Measurements from ENCODE around the gene TTC38.
A peak's percentile ranks its signal among the peaks of the same experiment; 100 is the strongest.

The TTC38 gene

GRCh38 chr22:46293577-46294260 is 25.9 kb downstream of the TTC38 start:
- H3K36me3 ChIP-seq (ENCODE audit: control insufficient read depth in 4 of 4, insufficient read depth in 4 of 4, low read length in 3 of 4) = peaks cover 0 to 25% (median 11%) of the 10 kb centered on the region in 4 experiments
- peak; percentile 54 to 86 (median 84) for DNase-seq
- H3K9me3 ChIP-seq (ENCODE audit: control extremely low read depth in 1 of 5, control insufficient read depth in 4 of 5, insufficient read depth in 2 of 5, low read depth in 1 of 5, low read length in 4 of 5) = peaks cover 0 to 3% (median 0%) of the 10 kb centered on the region in 5 experiments
- H3K4me1 ChIP-seq (ENCODE audit: control extremely low read depth in 1 of 4, control insufficient read depth in 4 of 4, insufficient read depth in 4 of 4, low read length in 3 of 4) = peaks cover 5 to 64% (median 41%) of the 10 kb centered on the region in 4 experiments
- ChIA-PET POLR2A (interaction anchor here (0.7 kb wide), 1 partner anchor 28 kb away, joined by 7 read pairs; no protein-coding TSS in a partner anchor), CTCF (interaction anchor here (0.6 to 0.9 kb wide), 4 partner anchors 13 to 255 kb away, joined by 3 to 4 read pairs (median 3); partner anchors contain the start of gene PKDREJ)
- WGBS (ENCODE audit: insufficient coverage) = 41% methylated on average over 10 of the region's 11 CpGs
- H3K4me3 ChIP-seq (ENCODE audit: control insufficient read depth in 1 of 7, extremely low read depth in 1 of 7, insufficient read depth in 4 of 7, low read depth in 2 of 7, low read length in 6 of 7) = peak overlapping the region in 1 of 7 experiments; percentile 19
- H3K27me3 ChIP-seq (replicated peaks in 2 of 5; ENCODE audit: control insufficient read depth in 4 of 5, insufficient read depth in 5 of 5, low read length in 4 of 5) = no peaks in the 10 kb centered on the region
- H3K27ac ChIP-seq (ENCODE audit: insufficient read depth in 1 of 2, low read depth in 1 of 2, low read length in 2 of 2, poor library complexity in 1 of 2, severe bottlenecking in 2 of 2) = no peak overlapping the region

GRCh38 chr22:46294784-46295183 is 27.0 kb downstream of the TTC38 start:
- peaks cover 0 to 30% (median 11%) of the 10 kb centered on the region in 4 experiments for H3K36me3 ChIP-seq (ENCODE audit: control insufficient read depth in 4 of 4, insufficient read depth in 4 of 4, low read length in 3 of 4)
- no peak overlapping the region for H3K27ac ChIP-seq (ENCODE audit: insufficient read depth in 1 of 2, low read depth in 1 of 2, low read length in 2 of 2, poor library complexity in 1 of 2, severe bottlenecking in 2 of 2)
- ChIA-PET CTCF (interaction anchor here (1.7 kb wide), 1 partner anchor 20 kb away, joined by 7 read pairs; no protein-coding TSS in a partner anchor), POLR2A (no interaction called here)
- H3K4me1 ChIP-seq (ENCODE audit: control extremely low read depth in 1 of 4, control insufficient read depth in 4 of 4, insufficient read depth in 4 of 4, low read length in 3 of 4) = peaks cover 5 to 53% (median 37%) of the 10 kb centered on the region in 4 experiments
- peaks cover 0 to 3% (median 0%) of the 10 kb centered on the region in 5 experiments for H3K9me3 ChIP-seq (ENCODE audit: control extremely low read depth in 1 of 5, control insufficient read depth in 4 of 5, insufficient read depth in 2 of 5, low read depth in 1 of 5, low read length in 4 of 5)
- no peak for DNase-seq
- no peaks in the 10 kb centered on the region for H3K27me3 ChIP-seq (replicated peaks in 2 of 5; ENCODE audit: control insufficient read depth in 4 of 5, insufficient read depth in 5 of 5, low read length in 4 of 5)
- WGBS (ENCODE audit: insufficient coverage) = 100% methylated on average over 2 of the region's 2 CpGs
- H3K4me3 ChIP-seq (ENCODE audit: control insufficient read depth in 1 of 7, extremely low read depth in 1 of 7, insufficient read depth in 4 of 7, low read depth in 2 of 7, low read length in 6 of 7) = no peak overlapping the region

- Histone ChIP-seq H3K36me3 (ENCODE audit: control insufficient read depth in 4 of 4, insufficient read depth in 4 of 4, low read length in 3 of 4) (peaks cover 0 to 29% (median 11%) of the 10 kb centered on the region in 4 experiments), H3K4me3 (ENCODE audit: control insufficient read depth in 1 of 7, extremely low read depth in 1 of 7, insufficient read depth in 4 of 7, low read depth in 2 of 7, low read length in 6 of 7) (peak overlapping the region in 3 of 7 experiments; percentile 75 to 87 (median 82)), H3K9me3 (ENCODE audit: control extremely low read depth in 1 of 5, control insufficient read depth in 4 of 5, insufficient read depth in 2 of 5, low read depth in 1 of 5, low read length in 4 of 5) (peaks cover 0 to 3% (median 0%) of the 10 kb centered on the region in 5 experiments), H3K27me3 (replicated peaks in 2 of 5; ENCODE audit: control insufficient read depth in 4 of 5, insufficient read depth in 5 of 5, low read length in 4 of 5) (no peaks in the 10 kb centered on the region), H3K4me1 (ENCODE audit: control extremely low read depth in 1 of 4, control insufficient read depth in 4 of 4, insufficient read depth in 4 of 4, low read length in 3 of 4) (peaks cover 5 to 47% (median 37%) of the 10 kb centered on the region in 4 experiments), H3K27ac (ENCODE audit: insufficient read depth in 1 of 2, low read depth in 1 of 2, low read length in 2 of 2, poor library complexity in 1 of 2, severe bottlenecking in 2 of 2) (peak overlapping the region in 1 of 2 experiments; percentile 83)
- ChIA-PET POLR2A (interaction anchor here (1.2 kb wide), 1 partner anchor 45 kb away, joined by 4 read pairs; the partner anchor contains the start of gene CDPF1), CTCF (interaction anchor here (0.9 to 1.7 kb wide), 9 partner anchors 16 to 175 kb away, joined by 3 to 7 read pairs (median 5); partner anchors contain the start of genes PKDREJ and TTC38)
- 92% methylated on average over 4 of the region's 4 CpGs for WGBS (ENCODE audit: insufficient coverage)
- DNase-seq = no peak
Observed at GRCh38 chr22:46295277-46295971, 27.6 kb downstream of the TTC38 start.

- Histone ChIP-seq H3K27me3 (replicated peaks in 2 of 5; ENCODE audit: control insufficient read depth in 4 of 5, insufficient read depth in 5 of 5, low read length in 4 of 5) (no peaks in the 10 kb centered on the region), H3K27ac (ENCODE audit: insufficient read depth in 1 of 2, low read depth in 1 of 2, low read length in 2 of 2, poor library complexity in 1 of 2, severe bottlenecking in 2 of 2) (peak within 1 kb of the TSS; percentile 70 to 83), H3K9me3 (ENCODE audit: control extremely low read depth in 1 of 5, control insufficient read depth in 4 of 5, insufficient read depth in 2 of 5, low read depth in 1 of 5, low read length in 4 of 5) (peaks cover 0 to 3% (median 0%) of the 10 kb centered on the region in 5 experiments), H3K4me1 (ENCODE audit: control extremely low read depth in 1 of 4, control insufficient read depth in 4 of 4, insufficient read depth in 4 of 4, low read length in 3 of 4) (peaks cover 5 to 47% (median 37%) of the 10 kb centered on the region in 4 experiments), H3K4me3 (ENCODE audit: control insufficient read depth in 1 of 7, extremely low read depth in 1 of 7, insufficient read depth in 4 of 7, low read depth in 2 of 7, low read length in 6 of 7) (peak within 1 kb of the TSS; percentile 43 to 87 (median 75)), H3K36me3 (ENCODE audit: control insufficient read depth in 4 of 4, insufficient read depth in 4 of 4, low read length in 3 of 4) (peaks cover 2 to 34% (median 15%) of the 10 kb centered on the region in 4 experiments)
- DNase-seq = peak; percentile 97 to 99 (median 98)
- ChIA-PET POLR2A (interaction anchor here (0.6 to 1.2 kb wide), 4 partner anchors 8 to 147 kb away, joined by 3 to 4 read pairs (median 4); partner anchors contain the start of gene CDPF1), CTCF (interaction anchor here (0.9 to 1.7 kb wide), 11 partner anchors 11 to 176 kb away, joined by 3 to 7 read pairs (median 5); partner anchors contain the start of genes PKDREJ and TTC38)
- WGBS (ENCODE audit: insufficient coverage) = 1% methylated on average over 50 of the region's 76 CpGs
Observed at GRCh38 chr22:46296257-46297150, 28.7 kb downstream of the TTC38 start, which contains the start of gene GTSE1. Gene GTSE1, plus strand, starts transcription at chr22:46296870. Its CDS starts 531 bp downstream, at chr22:46297401.

- H3K4me1 ChIP-seq (ENCODE audit: control extremely low read depth in 1 of 4, control insufficient read depth in 4 of 4, insufficient read depth in 4 of 4, low read length in 3 of 4) = peaks cover 5 to 47% (median 37%) of the 10 kb centered on the region in 4 experiments
- peak overlapping the region in 1 of 2 experiments; percentile 25 for H3K27ac ChIP-seq (ENCODE audit: insufficient read depth in 1 of 2, low read depth in 1 of 2, low read length in 2 of 2, poor library complexity in 1 of 2, severe bottlenecking in 2 of 2)
- WGBS (ENCODE audit: insufficient coverage) = 8% methylated on average over 24 of the region's 32 CpGs
- no peaks in the 10 kb centered on the region for H3K9me3 ChIP-seq (ENCODE audit: control extremely low read depth in 1 of 5, control insufficient read depth in 4 of 5, insufficient read depth in 2 of 5, low read depth in 1 of 5, low read length in 4 of 5)
- POLR2A ChIA-PET = interaction anchor here (0.9 kb wide), 1 partner anchor 148 kb away, joined by 3 read pairs; no protein-coding TSS in a partner anchor
- peak overlapping the region; percentile 39 to 87 (median 75) for H3K4me3 ChIP-seq (ENCODE audit: control insufficient read depth in 1 of 7, extremely low read depth in 1 of 7, insufficient read depth in 4 of 7, low read depth in 2 of 7, low read length in 6 of 7)
- CTCF ChIA-PET = interaction anchor here (1.4 kb wide), 1 partner anchor 56 kb away, joined by 3 read pairs; no protein-coding TSS in a partner anchor
- no peaks in the 10 kb centered on the region for H3K27me3 ChIP-seq (replicated peaks in 2 of 5; ENCODE audit: control insufficient read depth in 4 of 5, insufficient read depth in 5 of 5, low read length in 4 of 5)
- H3K36me3 ChIP-seq (ENCODE audit: control insufficient read depth in 4 of 4, insufficient read depth in 4 of 4, low read length in 3 of 4) = peaks cover 2 to 31% (median 10%) of the 10 kb centered on the region in 4 experiments
- DNase-seq = peak in 1 of 3 donors; percentile 21
Observed at GRCh38 chr22:46297151-46297812, 29.5 kb downstream of the TTC38 start.

Measured in common myeloid progenitor, CD34-positive (primary cell).